ENCODE data around the gene REC8.
"Not testable (repeated sequence)": the region's sequence is repeated elsewhere in the genome, so short reads cannot be mapped to it uniquely, and the experiment has no call there.

Gene REC8

DNA sequence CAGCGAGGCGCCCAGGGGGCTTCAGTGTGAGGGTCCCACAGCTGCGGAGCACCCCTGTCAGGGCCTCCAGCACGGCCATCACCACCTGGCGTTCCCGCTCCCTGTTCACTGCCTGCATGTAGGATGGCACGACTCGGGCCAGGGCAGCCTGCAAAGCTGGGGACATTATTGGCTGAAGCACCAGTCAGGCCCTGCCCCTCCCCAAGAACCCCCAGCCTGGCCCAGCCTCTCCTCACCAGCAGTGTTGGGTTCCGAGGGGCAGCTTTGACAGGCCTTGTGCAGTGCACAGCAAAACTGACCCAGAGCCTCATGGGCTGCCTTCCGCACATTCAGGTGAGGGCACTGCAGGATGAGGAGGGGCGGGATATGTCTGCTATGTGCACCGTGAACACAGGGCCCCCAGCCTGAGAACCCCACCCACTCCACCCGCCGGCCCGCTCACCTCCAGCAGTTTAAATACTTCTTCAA is 11.2 kb downstream of the REC8 start:
- no peak for DNase-seq (ENCODE audit: low spot score)

GRCh38 chr14:24184104-24184970 is 12.5 kb downstream of the REC8 start:
- no peak for DNase-seq (ENCODE audit: low spot score)

DNA sequence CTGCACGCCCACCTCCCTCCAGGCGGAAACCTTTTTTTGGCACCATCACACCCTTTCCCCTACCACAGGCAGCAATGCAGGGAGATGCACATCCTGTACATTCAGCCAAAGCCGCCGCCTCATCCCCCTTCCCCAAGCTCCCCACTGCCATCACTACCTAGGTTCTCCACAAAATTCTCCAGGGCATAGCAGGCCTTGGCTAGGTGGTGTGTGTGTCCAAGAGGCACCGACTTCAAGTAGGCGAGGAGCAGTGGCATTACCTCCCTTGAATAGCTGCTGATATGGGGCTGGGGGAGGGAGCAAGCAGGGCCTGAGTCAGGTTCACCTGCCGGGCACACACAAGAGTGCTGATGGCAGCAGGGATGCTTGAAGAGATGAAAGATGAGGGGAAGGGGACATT is 13.1 kb downstream of the REC8 start:
- DNase-seq (ENCODE audit: low spot score) = no peak

GRCh38 chr14:24185741-24186140 is 13.9 kb downstream of the REC8 start:
- no peak for DNase-seq (ENCODE audit: low spot score)

DNA sequence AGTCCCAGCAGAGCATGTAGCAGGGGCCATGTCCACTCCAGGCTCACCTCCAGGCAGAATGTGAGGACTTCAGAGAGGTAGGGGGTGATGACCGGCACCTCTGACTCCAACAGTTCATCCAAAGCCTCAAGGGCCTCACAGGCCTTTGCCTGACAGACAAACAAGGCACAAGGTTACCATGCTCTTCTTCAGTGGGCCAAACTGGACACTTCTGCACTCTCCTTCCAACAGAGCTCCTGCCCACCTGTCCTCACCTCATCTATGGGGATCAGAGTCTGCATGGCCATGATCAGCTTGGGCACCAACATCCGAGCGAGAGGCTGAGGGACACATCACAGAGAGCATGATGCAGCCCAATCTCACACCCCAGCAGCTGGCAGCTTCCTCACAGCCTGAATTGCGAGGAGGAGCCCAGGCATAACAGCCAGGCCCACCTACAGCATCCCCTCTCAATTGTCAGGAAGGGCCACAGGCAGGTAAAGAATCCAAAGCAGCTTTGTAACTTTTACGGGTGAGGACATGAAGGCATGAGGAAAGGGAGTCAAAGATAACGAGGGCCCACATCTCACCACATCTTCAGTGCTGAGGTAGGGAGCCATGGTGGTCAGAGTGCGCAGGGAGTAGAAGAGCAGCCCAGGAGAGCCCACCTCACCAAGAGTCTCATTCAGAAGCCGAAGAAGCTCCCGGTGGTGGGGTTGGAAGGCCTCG is 15.1 kb downstream of the REC8 start:
- DNase-seq (ENCODE audit: low spot score) = no peak

DNA sequence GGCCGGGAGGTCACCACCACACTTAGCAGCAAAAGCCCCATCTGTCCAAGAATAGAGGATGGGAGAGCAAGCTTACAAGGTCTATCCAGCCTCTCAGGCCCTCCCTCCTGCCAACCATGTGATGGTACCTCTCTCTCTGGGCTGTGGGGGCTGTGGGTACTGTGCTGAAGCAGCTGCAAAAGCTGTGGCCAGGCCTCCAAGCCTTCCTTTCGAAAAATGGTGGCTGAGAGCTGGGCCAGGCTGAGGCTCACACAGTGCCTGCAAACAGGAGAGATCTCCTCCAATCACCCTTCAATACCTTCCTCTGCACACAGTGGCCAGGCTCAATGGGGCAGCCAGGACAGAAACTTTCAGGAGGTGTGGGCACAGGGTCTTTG is 15.6 kb downstream of the REC8 start:
- DNase-seq (ENCODE audit: low spot score) = no peak

GRCh38 chr14:24188251-24189058 is 16.6 kb downstream of the REC8 start, which contains the start of gene IPO4:
TSS of gene IPO4 (minus strand) at chr14:24188816. CDS start at chr14:24188787, 29 bp downstream.
- DNase-seq (ENCODE audit: low spot score) = peak; percentile 97

- no peak for DNase-seq (ENCODE audit: low spot score)
Measured at GRCh38 chr14:24189059-24189375, 17.1 kb downstream of the REC8 start.

DNA sequence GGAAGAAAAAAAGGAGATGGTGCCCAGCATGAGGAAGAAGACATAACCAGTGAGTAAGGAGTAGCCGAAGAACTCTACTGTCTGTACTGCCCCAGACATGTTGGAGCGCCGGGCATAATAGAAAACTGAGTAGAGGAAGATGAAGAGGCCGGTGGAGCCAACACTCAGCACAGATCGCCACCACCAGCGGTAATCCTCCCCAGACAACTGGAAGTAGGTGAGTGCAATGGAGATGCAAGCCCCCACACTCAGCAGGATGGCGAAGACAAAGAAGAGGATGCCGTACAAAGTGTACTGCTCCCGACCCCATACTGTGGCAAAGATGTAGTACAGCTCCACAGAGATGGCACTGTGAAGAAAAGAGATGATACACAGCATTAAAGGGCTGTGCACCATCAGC is 17.6 kb downstream of the REC8 start:
- DNase-seq (ENCODE audit: low spot score) = no peak

DNA sequence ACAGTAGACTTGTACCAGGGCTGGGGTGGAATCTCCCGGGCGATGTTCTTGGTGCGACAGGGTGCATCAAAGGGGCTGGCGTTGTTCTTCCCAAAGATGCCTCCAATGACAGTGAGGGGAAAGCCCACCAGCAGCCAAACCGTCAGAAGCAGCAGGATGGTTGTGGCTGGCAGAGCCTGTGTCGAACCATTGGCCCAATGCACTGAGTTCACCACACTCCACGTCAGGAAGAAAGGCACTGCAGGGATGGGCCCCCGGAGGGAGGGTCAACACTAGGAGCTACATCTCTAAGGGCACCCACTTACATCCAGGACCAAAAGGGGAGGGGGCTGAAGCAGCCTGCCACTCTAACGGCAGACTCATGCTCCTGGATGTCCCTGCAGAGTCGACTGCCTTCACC is 18.5 kb downstream of the REC8 start:
- DNase-seq (ENCODE audit: low spot score) = no peak

DNA sequence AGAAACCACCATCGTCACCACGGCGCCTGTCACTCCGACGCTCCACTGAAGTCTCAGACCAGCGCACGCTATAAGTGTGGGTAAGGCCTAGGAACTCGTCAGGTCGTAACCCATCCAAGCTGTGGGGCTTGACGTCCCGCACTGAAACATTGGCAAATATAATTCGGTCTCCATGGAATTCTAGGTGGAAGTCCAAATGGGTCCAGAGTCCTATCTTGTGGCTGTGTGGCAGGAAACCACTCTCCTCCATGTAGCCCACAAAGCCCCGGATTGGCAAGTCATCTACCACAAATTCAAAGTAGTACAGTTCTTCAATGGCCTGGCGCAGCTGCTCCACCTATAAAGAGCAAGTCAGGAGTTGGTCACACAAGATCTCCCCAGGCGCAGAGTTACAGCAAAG is 21.1 kb downstream of the REC8 start:
- DNase-seq (ENCODE audit: low spot score) = no peak

GRCh38 chr14:24194186-24194872 is 22.4 kb downstream of the REC8 start:
- DNase-seq (ENCODE audit: low spot score) = peak; percentile 18

- DNase-seq (ENCODE audit: low spot score) = no peak
Measured at GRCh38 chr14:24194873-24195185, 22.9 kb downstream of the REC8 start.

- peak; percentile 82 for DNase-seq (ENCODE audit: low spot score)
Measured at GRCh38 chr14:24195186-24196070, 23.5 kb downstream of the REC8 start, which contains the start of gene TM9SF1. TSS of gene TM9SF1 (minus strand) at chr14:24195441. CDS start at chr14:24195019, 422 bp downstream.

DNA sequence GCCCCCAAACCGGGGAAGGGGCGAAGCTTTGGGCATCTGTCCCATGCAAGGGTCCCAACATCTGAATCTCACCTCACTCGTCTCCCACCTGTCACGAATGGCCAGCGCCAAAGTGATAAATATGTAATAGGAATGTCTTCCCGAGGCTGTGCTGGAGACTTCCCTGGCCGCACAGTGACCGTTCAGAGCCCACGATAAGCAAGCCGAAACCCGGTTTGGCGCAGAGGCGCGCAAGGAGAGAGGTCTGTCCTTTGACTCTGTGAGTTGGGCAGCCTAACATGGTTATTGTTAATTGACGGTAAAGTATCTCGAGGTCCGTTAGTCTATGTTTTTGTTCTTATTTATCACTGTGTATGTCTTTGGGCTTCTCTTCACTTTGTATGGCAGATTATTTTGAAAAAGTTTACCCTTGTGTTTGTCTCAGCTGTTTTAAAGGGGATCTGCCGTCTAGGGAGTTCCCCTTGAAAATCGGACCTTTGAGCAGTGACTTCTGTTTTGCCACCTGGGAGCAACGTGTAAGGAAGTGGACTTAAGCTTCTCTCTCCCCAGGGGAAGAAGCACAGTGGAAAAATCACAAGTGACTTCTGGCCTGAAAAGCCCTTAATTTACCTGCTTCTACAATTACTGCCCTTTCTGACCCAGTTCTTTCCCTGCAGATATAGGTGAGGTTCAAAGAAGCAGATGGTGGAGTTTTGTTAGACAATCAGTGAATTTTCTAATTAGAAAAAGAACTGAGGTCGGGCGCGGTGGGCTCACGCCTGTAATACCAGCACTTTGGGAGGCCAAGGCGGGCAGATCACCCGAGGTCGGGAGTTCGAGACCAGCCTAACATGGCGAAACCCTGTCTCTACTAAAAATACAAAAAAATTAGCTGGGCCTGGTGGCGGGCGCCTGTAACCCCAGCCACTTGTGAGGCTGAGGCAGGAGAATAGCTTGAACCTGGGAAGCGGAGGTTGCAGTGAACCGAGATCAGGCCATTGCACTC is 24.5 kb downstream of the REC8 start:
- peak; percentile 38 for DNase-seq (ENCODE audit: low spot score)

- DNase-seq (ENCODE audit: low spot score) = no peak
Measured at GRCh38 chr14:24197056-24197450, 25.2 kb downstream of the REC8 start.

- no peak for DNase-seq (ENCODE audit: low spot score)
Measured at GRCh38 chr14:24198814-24199524, 27.1 kb downstream of the REC8 start.

DNA sequence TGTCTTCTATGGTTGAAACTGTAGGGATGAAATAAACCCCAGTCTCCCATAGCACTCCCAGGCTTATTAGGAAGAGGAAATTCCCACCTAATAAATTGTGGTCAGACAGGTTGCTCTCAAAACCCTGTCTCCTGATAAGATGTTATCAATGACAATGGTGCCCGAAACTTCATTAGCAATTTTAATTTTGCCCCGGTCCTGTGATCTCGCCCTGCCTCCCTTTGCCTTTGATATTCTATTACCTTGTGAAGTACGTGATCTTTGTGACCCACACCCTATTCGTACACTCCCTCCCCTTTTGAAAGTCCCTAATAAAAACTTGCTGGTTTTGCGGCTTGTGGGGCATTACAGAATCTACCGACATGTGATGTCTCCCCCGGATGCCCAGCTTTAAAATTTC is 30.7 kb downstream of the REC8 start:
- not testable (repeated sequence) for DNase-seq (ENCODE audit: low spot score)
